ENCODE results near the gene CEP57L1.

- TF ChIP-seq CTCF (IDR thresholded peaks at IDR 0.05) (no peak), POLR2A (IDR thresholded peaks at IDR 0.05) (no peak)
Observed at GRCh38 chr6:109096208-109096607, 901 bp downstream of the CEP57L1 start.
